ENCODE measurements around the gene MED13L. TPM values are rescaled to one million over a fixed set of nuclear protein-coding genes. Genes with fewer than 3 reads are reported as not detected.

MED13L gene
- total RNA-seq, 1 experiment from 2014 or later, result 80.5 TPM

- ATAC-seq (no peak), DNase-seq (ENCODE audit: low spot score) (no peak)
- H3K27ac Mint-ChIP-seq, result no peak overlapping the region
- CTCF ChIA-PET, result no interaction called here
- no peak for TF ChIP-seq MLX (CRISPR knock-in tag; IDR thresholded peaks at IDR 0.05)
- TF ChIP-seq TP53 (CRISPR knock-in tag; IDR thresholded peaks at IDR 0.05), result no peak
- TF ChIP-seq ZNF317 (CRISPR knock-in tag; IDR thresholded peaks at IDR 0.05; ENCODE audit: borderline replicate concordance, low read depth), result no peak
- TF ChIP-seq ZNF232 (CRISPR knock-in tag; IDR thresholded peaks at IDR 0.05), result no peak
- no peak for TF ChIP-seq STAT6 (CRISPR knock-in tag; conservative IDR thresholded peaks at IDR 0.05; ENCODE audit: low read depth)
- no peak for TF ChIP-seq IRF1 (CRISPR knock-in tag; IDR thresholded peaks at IDR 0.05)
- TF ChIP-seq ZSCAN18 (CRISPR knock-in tag; IDR thresholded peaks at IDR 0.05), result no peak
- no peak for TF ChIP-seq CBFB (CRISPR knock-in tag; IDR thresholded peaks at IDR 0.05; ENCODE audit: low read depth)
- no peak for TF ChIP-seq ARID4B (CRISPR knock-in tag; IDR thresholded peaks at IDR 0.05; ENCODE audit: borderline replicate concordance)
- TF ChIP-seq ZMAT4 (CRISPR knock-in tag; IDR thresholded peaks at IDR 0.05), result no peak
- no peak for TF ChIP-seq PREB (CRISPR knock-in tag; IDR thresholded peaks at IDR 0.05; ENCODE audit: borderline replicate concordance)
- TF ChIP-seq USF2 (CRISPR knock-in tag; IDR thresholded peaks at IDR 0.05), result no peak
- no peaks in the 10 kb centered on the region for H3K27me3 Mint-ChIP-seq (ENCODE audit: low read depth)
- no peak overlapping the region for H3K4me3 Mint-ChIP-seq
- POLR2A ChIA-PET, result no interaction called here
- no peaks in the 10 kb centered on the region for H3K36me3 Mint-ChIP-seq
- H3K4me1 Mint-ChIP-seq, result peaks cover 34% of the 10 kb centered on the region
- H3K9me3 Mint-ChIP-seq, result no peaks in the 10 kb centered on the region
Measured at GRCh38 chr12:116070444-116070843, 207.0 kb downstream of the MED13L start.

Measured in WTC11 (cell line).